Chondrocyte (in vitro differentiated cells): ENCODE results near the gene BEND6. TPM values are rescaled to one million over a fixed set of nuclear protein-coding genes. Genes with fewer than 3 reads are reported as not detected.
A peak's percentile ranks its signal among the peaks of the same experiment; 100 is the strongest.

ENCODE experiments used
- DNase-seq: peaks from one replicate; pipeline ENCODE4 v3.0.0; 2021; ENCODE audit warnings: mixed read lengths, low spot score
- H3K27ac Mint-ChIP-seq: one replicate; pipeline ENCODE4 v1.8.0; 2021; ENCODE audit warnings: mild to moderate bottlenecking, moderate library complexity, mixed read lengths; ENCODE audit not compliant: unreplicated experiment
- H3K27me3 Mint-ChIP-seq: 2 replicates; pipeline ENCODE4 v1.8.0; 2021; ENCODE audit warnings: low read depth, mixed read lengths
- H3K36me3 Mint-ChIP-seq: 2 replicates; pipeline ENCODE4 v1.8.0; 2021; ENCODE audit warnings: low read depth, mixed read lengths
- H3K4me1 Mint-ChIP-seq: 2 replicates; pipeline ENCODE4 v1.8.0; 2021; ENCODE audit warnings: low read depth, mild to moderate bottlenecking, mixed read lengths
- H3K4me3 Mint-ChIP-seq: one replicate; pipeline ENCODE4 v1.8.0; 2021; ENCODE audit warnings: mild to moderate bottlenecking, moderate library complexity, mixed read lengths; ENCODE audit not compliant: unreplicated experiment
- H3K9me3 Mint-ChIP-seq: 2 replicates; pipeline ENCODE4 v1.8.0; 2021; ENCODE audit warnings: low read depth, mixed read lengths
- total RNA-seq: library from RNA; stranded (reverse); gene quantifications from 3 replicates; pipeline ENCODE4 v1.2.1, GENCODE V29; 2021
- TF ChIP-seq, protein P1 (sequence below): fragments of 200-600 bp; sonication (generic); IDR thresholded peaks from 2 replicates; pipeline ENCODE4 v1.5.0; 2021; ENCODE audit warnings: antibody characterized with exemption, mild to moderate bottlenecking, moderate library complexity

The BEND6 gene
- total RNA-seq, 1 donor from 2014 or later = 8.9 TPM

DNA sequence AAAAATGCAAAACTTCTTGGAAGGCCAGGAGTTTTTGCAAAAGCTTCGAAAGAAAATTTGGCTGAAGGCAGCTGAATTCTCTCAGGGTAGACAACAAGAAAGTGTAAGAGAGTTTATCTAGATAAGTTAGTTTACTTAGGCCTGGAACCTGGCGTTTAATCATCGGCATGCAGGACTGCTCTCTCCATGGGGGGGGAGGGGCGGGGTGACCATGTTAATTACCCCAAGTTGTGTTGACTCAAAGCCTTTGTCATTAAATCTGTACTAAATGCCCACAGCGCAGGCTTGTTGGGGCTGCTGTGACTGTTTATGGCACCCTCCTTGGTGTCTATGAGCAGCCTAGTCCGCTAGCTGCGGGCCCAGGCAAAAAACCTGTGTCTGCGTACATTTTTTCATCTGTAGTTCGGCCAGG is 115.0 kb downstream of the BEND6 start:
- no peaks in the 10 kb centered on the region for H3K9me3 Mint-ChIP-seq
- DNase-seq = no peak

DNA sequence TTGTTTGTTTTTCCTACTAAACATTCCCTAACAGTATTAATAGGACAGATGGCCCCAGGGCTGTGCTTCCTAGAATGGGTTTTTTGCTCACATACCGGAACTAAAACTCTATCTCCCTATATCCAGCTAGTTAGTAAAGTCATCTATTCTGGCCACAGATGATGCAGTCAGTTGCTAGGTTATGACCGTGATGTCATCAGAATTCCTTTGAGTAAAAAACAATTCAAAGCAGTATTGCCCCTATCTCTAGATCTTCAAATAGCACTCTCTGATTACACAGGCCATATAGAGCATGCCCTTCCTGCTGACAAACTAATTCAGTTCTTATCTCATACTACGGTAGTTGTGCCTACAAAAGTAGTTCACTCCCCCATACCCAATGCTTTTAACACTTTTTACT is 117.2 kb downstream of the BEND6 start:
- Mint-ChIP-seq H3K9me3 (peaks cover 2% of the 10 kb centered on the region), H3K27me3 (no peaks in the 10 kb centered on the region), H3K4me1 (peaks cover 23% of the 10 kb centered on the region), H3K27ac (no peak overlapping the region), H3K36me3 (peaks cover 1% of the 10 kb centered on the region), H3K4me3 (no peak overlapping the region)
- TF ChIP-seq, protein P1, sequence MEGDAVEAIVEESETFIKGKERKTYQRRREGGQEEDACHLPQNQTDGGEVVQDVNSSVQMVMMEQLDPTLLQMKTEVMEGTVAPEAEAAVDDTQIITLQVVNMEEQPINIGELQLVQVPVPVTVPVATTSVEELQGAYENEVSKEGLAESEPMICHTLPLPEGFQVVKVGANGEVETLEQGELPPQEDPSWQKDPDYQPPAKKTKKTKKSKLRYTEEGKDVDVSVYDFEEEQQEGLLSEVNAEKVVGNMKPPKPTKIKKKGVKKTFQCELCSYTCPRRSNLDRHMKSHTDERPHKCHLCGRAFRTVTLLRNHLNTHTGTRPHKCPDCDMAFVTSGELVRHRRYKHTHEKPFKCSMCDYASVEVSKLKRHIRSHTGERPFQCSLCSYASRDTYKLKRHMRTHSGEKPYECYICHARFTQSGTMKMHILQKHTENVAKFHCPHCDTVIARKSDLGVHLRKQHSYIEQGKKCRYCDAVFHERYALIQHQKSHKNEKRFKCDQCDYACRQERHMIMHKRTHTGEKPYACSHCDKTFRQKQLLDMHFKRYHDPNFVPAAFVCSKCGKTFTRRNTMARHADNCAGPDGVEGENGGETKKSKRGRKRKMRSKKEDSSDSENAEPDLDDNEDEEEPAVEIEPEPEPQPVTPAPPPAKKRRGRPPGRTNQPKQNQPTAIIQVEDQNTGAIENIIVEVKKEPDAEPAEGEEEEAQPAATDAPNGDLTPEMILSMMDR = no peak
- no peak for DNase-seq

More for the DNA sequence above, 115.0 kb downstream of the BEND6 start:
- H3K27ac Mint-ChIP-seq = no peak overlapping the region
- peaks cover 29% of the 10 kb centered on the region for H3K4me1 Mint-ChIP-seq
- TF ChIP-seq, protein P1 = no peak
- H3K36me3 Mint-ChIP-seq = peaks cover 2% of the 10 kb centered on the region
- no peaks in the 10 kb centered on the region for H3K27me3 Mint-ChIP-seq
- H3K4me3 Mint-ChIP-seq = no peak overlapping the region

DNA sequence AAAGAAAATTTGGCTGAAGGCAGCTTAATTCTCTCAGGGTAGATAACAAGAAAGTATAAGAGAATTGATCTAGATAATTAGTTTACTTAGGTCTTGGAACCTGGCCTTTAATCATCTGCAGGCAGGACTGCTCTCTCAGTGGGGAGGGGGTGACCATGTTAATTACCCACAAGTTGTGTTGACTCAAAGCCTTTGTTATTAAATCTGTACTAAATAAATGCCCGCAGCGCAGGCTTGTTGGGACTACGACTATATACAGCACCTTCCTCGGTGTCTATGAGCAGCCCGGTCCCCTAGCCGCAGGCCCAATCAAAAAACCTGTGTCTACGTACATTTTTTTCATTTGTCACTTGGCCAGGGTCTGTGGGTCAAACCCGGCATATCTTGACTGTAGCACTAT is 119.5 kb downstream of the BEND6 start:
- Mint-ChIP-seq H3K4me3 (no peak overlapping the region), H3K4me1 (peaks cover 4% of the 10 kb centered on the region), H3K27me3 (no peaks in the 10 kb centered on the region), H3K27ac (no peak overlapping the region), H3K9me3 (peaks cover 12% of the 10 kb centered on the region), H3K36me3 (peaks cover 4% of the 10 kb centered on the region)
- TF ChIP-seq, protein P1 = no peak
- DNase-seq = no peak

DNA sequence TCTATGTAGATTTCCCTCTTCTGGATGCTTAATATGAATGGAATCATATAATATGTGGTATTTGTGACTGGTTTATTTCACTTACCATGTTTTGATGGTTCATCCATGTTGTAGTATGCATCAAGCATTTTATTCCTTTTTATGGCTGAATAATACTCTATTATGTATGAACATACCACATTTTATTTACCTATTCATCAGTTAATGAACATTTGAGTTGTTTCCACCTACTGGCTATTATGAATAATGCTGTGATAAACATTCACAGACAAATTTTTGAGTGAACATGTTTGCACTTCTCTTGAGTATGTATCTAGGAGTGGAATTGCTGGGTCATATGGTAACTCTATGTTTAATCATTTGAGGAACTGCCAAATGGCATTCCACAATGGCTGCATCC is 120.2 kb downstream of the BEND6 start:
- H3K9me3 Mint-ChIP-seq = peaks cover 12% of the 10 kb centered on the region
- no peak for DNase-seq
- no peaks in the 10 kb centered on the region for H3K4me1 Mint-ChIP-seq
- TF ChIP-seq, protein P1 = peak; percentile 18
- H3K27ac Mint-ChIP-seq = no peak overlapping the region
- no peak overlapping the region for H3K4me3 Mint-ChIP-seq
- H3K27me3 Mint-ChIP-seq = no peaks in the 10 kb centered on the region
- H3K36me3 Mint-ChIP-seq = peaks cover 4% of the 10 kb centered on the region

Other genes starting within 250 kb of the BEND6 start
- gene KIAA1586, start 91.6 kb downstream of the BEND6 start, total RNA-seq = 12.6 to 18.6 TPM (median 13.4 TPM) in 3 replicates
- 45.4 to 60.7 TPM (median 45.5 TPM) in 3 replicates for gene ZNF451, start 135.1 kb downstream of the BEND6 start, total RNA-seq
- 12.1 to 13.7 TPM (median 12.1 TPM) in 3 replicates for gene BAG2, start 217.2 kb downstream of the BEND6 start, total RNA-seq